ENCODE results near the gene CPXM2.

The CPXM2 gene

GRCh38 chr10:123841115-123841514 lies 50.5 kb downstream of the CPXM2 start:
- in situ Hi-C loops (cut with MboI; ENCODE audit: low sequenced_read_pairs) = no loop called here

GRCh38 chr10:123840714-123841113 lies 50.9 kb downstream of the CPXM2 start:
- H3K27me3 ChIP-seq (ENCODE audit: low read depth) = no peaks in the 10 kb centered on the region
- no peaks in the 10 kb centered on the region for H3K36me3 ChIP-seq (replicated peaks)
- H3K9me3 ChIP-seq = no peaks in the 10 kb centered on the region
- H3K4me3 ChIP-seq = no peak overlapping the region
- in situ Hi-C loops (cut with MboI; ENCODE audit: low sequenced_read_pairs) = no loop called here
- DNase-seq (ENCODE audit: low spot score in 2 of 2) = no peak
- H3K4me1 ChIP-seq = no peaks in the 10 kb centered on the region

More at GRCh38 chr10:123841115-123841514, 50.5 kb downstream of the CPXM2 start:
- Histone ChIP-seq H3K36me3 (replicated peaks) (no peaks in the 10 kb centered on the region), H3K27me3 (ENCODE audit: low read depth) (no peaks in the 10 kb centered on the region), H3K4me3 (no peak overlapping the region), H3K4me1 (no peaks in the 10 kb centered on the region), H3K9me3 (no peaks in the 10 kb centered on the region)
- no peak for DNase-seq (ENCODE audit: low spot score in 2 of 2)

GRCh38 chr10:123838596-123839310 lies 52.9 kb downstream of the CPXM2 start:
- no peaks in the 10 kb centered on the region; the same call in 1 of the 2 replicates for H3K27me3 ChIP-seq (ENCODE audit: low read depth)

GRCh38 chr10:123837756-123838155 lies 53.9 kb downstream of the CPXM2 start:
- Histone ChIP-seq H3K27me3 (ENCODE audit: low read depth) (no peaks in the 10 kb centered on the region; the same call in 1 of the 2 replicates), H3K4me3 (no peak overlapping the region), H3K9me3 (no peaks in the 10 kb centered on the region), H3K36me3 (replicated peaks) (no peaks in the 10 kb centered on the region), H3K4me1 (no peaks in the 10 kb centered on the region)
- in situ Hi-C loops (cut with MboI; ENCODE audit: low sequenced_read_pairs) = no loop called here
- no peak for DNase-seq (ENCODE audit: low spot score in 2 of 2)

More at GRCh38 chr10:123838596-123839310, 52.9 kb downstream of the CPXM2 start:
- H3K36me3 ChIP-seq (replicated peaks) = no peaks in the 10 kb centered on the region
- H3K4me1 ChIP-seq = no peaks in the 10 kb centered on the region
- in situ Hi-C loops (cut with MboI; ENCODE audit: low sequenced_read_pairs) = no loop called here
- H3K9me3 ChIP-seq = no peaks in the 10 kb centered on the region
- DNase-seq (ENCODE audit: low spot score in 2 of 2) = no peak
- no peak overlapping the region for H3K4me3 ChIP-seq

DNA sequence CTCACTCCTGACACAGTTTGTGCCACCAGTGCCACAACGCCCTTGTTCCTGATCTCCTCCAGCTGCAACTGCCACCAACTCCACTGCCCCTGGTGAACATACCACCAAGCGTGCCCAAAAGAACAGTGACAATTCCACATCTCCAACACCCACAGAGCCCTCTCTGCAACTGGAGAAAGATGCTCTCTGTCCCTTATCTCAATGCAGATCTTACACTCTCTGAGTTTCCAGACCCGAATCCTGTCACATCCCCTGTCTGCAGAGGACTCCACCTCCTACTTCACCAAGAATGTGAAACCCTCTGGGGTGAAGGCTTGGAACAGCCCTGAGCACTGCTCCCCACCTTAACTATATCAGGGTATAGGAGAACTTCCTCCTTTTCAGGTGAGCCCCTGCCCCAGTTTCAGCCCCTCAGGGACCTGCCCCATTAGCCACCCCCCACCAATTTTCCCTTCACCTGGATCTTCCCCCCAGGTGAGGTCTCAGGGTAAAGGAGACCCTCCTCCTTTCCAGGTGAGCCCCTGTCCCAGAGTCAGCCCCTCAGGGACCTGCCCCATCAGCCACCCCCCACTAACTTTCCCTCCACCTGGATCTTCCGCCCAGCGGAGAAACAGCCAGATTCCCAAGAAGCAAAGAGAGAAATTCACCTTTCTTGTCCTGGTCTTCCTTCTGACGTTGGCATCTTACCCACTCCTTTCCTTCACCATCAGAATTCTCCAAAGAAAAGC lies 55.0 kb downstream of the CPXM2 start:
- no peaks in the 10 kb centered on the region for H3K9me3 ChIP-seq
- no peak for DNase-seq (ENCODE audit: low spot score in 2 of 2)
- in situ Hi-C loops (cut with MboI; ENCODE audit: low sequenced_read_pairs) = no loop called here
- no peaks in the 10 kb centered on the region for H3K36me3 ChIP-seq (replicated peaks)
- no peak overlapping the region for H3K4me3 ChIP-seq
- no peaks in the 10 kb centered on the region for H3K4me1 ChIP-seq
- no peaks in the 10 kb centered on the region; the same call in 1 of the 2 replicates for H3K27me3 ChIP-seq (ENCODE audit: low read depth)

DNA sequence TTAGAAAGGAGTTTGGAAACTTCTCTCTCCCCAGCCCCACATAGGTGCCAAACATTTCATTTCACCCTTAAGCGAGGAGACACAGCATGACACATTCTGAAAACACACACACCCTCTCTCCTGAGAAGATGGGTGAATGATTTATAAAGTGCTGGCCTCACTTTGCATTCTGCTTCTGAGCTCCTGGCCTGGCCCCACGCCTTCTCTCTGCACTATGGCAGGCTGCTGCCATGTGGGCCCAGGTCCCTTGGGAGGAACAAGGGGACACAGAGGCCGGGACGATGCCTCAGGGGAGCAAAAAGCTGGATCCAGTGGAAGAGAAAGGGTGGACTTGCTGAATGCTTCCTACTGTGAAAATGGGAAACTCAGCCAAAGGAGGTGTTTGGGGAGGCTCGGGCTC lies 56.0 kb downstream of the CPXM2 start:
- Histone ChIP-seq H3K27me3 (ENCODE audit: low read depth) (no peaks in the 10 kb centered on the region; the same call in 1 of the 2 replicates), H3K9me3 (no peaks in the 10 kb centered on the region), H3K36me3 (replicated peaks) (no peaks in the 10 kb centered on the region), H3K4me1 (no peaks in the 10 kb centered on the region), H3K4me3 (no peak overlapping the region)
- in situ Hi-C loops (cut with MboI; ENCODE audit: low sequenced_read_pairs) = no loop called here
- no peak for DNase-seq (ENCODE audit: low spot score in 2 of 2)

DNA sequence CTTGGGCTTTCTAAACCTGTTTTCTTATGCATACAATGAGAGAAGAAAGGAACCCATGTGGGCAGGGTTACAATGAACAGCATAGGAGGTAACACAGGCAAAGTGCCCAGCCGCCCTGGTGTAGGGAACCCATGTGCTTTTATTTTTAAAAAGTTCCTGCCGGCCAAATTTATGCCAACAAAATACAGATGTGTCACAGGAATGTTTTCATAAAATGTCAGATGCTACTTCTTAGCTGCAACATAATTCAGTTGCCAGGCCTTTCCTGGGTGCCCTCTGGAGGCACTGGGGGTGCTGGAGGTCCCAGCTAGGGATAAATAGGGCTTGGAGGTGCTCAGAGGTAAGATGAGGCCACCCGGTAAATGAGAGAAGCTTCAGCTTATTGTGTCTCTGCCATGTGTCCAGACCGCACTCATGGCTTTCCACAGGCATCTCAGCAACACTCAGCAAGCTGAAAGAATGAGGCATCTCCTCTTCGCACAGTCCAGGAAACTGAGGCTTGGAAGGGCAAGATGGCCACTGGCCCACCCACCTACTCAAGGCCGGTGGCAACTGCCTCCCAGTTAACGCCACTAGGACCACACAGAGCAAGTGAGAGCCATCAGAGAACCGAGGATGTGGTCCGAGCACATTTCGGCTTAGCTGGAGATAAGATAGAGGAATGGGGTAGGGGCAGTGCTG lies 58.3 kb downstream of the CPXM2 start:
- no peaks in the 10 kb centered on the region; the same call in 1 of the 2 replicates for H3K27me3 ChIP-seq (ENCODE audit: low read depth)
- H3K9me3 ChIP-seq = no peaks in the 10 kb centered on the region
- in situ Hi-C loops (cut with MboI; ENCODE audit: low sequenced_read_pairs) = no loop called here

GRCh38 chr10:123831259-123831658 lies 60.3 kb downstream of the CPXM2 start:
- DNase-seq (ENCODE audit: low spot score in 2 of 2) = no peak
- no peaks in the 10 kb centered on the region; the same call in 1 of the 2 replicates for H3K27me3 ChIP-seq (ENCODE audit: low read depth)
- H3K36me3 ChIP-seq (replicated peaks) = no peaks in the 10 kb centered on the region
- H3K9me3 ChIP-seq = no peaks in the 10 kb centered on the region
- H3K4me1 ChIP-seq = no peaks in the 10 kb centered on the region
- H3K4me3 ChIP-seq = no peak overlapping the region
- in situ Hi-C loops (cut with MboI; ENCODE audit: low sequenced_read_pairs) = no loop called here

More for the DNA sequence above, 58.3 kb downstream of the CPXM2 start:
- no peak for DNase-seq (ENCODE audit: low spot score in 2 of 2)
- Histone ChIP-seq H3K36me3 (replicated peaks) (no peaks in the 10 kb centered on the region), H3K4me3 (no peak overlapping the region), H3K4me1 (no peaks in the 10 kb centered on the region)

GRCh38 chr10:123821136-123821535 lies 70.5 kb downstream of the CPXM2 start:
- no peaks in the 10 kb centered on the region for H3K36me3 ChIP-seq (replicated peaks)
- no peak for DNase-seq (ENCODE audit: low spot score in 2 of 2)
- in situ Hi-C loops (cut with MboI; ENCODE audit: low sequenced_read_pairs) = no loop called here
- no peaks in the 10 kb centered on the region for H3K4me1 ChIP-seq
- H3K27me3 ChIP-seq (ENCODE audit: low read depth) = no peaks in the 10 kb centered on the region
- no peak overlapping the region for H3K4me3 ChIP-seq
- H3K9me3 ChIP-seq = no peaks in the 10 kb centered on the region

GRCh38 chr10:123809632-123810031 lies 82.0 kb downstream of the CPXM2 start:
- in situ Hi-C loops (cut with MboI; ENCODE audit: low sequenced_read_pairs) = no loop called here
- no peaks in the 10 kb centered on the region for H3K4me1 ChIP-seq
- DNase-seq (ENCODE audit: low spot score in 2 of 2) = no peak
- no peak overlapping the region for H3K4me3 ChIP-seq
- no peaks in the 10 kb centered on the region for H3K36me3 ChIP-seq (replicated peaks)
- peaks cover 2% of the 10 kb centered on the region; the same call in 1 of the 2 replicates for H3K27me3 ChIP-seq (ENCODE audit: low read depth)
- no peaks in the 10 kb centered on the region for H3K9me3 ChIP-seq

DNA sequence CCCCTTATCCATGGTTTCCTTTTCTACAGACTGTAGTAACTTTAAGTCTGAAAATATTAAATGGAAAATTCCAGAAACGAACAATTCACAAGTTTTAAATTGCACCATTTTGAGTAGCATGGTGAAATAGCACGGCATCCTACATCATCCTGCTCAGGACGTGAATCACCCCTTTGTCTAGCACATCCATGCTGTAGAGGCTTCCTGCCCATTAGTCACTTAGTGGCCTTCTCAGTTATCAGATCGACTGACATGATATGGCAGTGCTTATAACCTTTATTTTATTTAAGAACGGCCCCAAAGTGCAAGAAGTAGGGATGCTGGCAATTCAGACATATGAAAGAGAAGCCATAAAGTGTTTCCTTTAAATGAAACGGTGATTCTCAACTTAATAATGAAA lies 82.7 kb downstream of the CPXM2 start:
- Histone ChIP-seq H3K9me3 (no peaks in the 10 kb centered on the region), H3K27me3 (ENCODE audit: low read depth) (peaks cover 2% of the 10 kb centered on the region; the same call in 1 of the 2 replicates), H3K4me1 (no peaks in the 10 kb centered on the region), H3K36me3 (replicated peaks) (no peaks in the 10 kb centered on the region), H3K4me3 (no peak overlapping the region)
- DNase-seq (ENCODE audit: low spot score in 2 of 2) = no peak
- in situ Hi-C loops (cut with MboI; ENCODE audit: low sequenced_read_pairs) = no loop called here

- in situ Hi-C loops (cut with MboI; ENCODE audit: low sequenced_read_pairs) = no loop called here
- H3K27me3 ChIP-seq (ENCODE audit: low read depth) = peaks cover 2% of the 10 kb centered on the region; the same call in 1 of the 2 replicates
- H3K36me3 ChIP-seq (replicated peaks) = no peaks in the 10 kb centered on the region
- H3K9me3 ChIP-seq = no peaks in the 10 kb centered on the region
- H3K4me3 ChIP-seq = no peak overlapping the region
- no peak for DNase-seq (ENCODE audit: low spot score in 2 of 2)
- H3K4me1 ChIP-seq = no peaks in the 10 kb centered on the region
Observed at GRCh38 chr10:123808286-123808685, 83.3 kb downstream of the CPXM2 start.

DNA sequence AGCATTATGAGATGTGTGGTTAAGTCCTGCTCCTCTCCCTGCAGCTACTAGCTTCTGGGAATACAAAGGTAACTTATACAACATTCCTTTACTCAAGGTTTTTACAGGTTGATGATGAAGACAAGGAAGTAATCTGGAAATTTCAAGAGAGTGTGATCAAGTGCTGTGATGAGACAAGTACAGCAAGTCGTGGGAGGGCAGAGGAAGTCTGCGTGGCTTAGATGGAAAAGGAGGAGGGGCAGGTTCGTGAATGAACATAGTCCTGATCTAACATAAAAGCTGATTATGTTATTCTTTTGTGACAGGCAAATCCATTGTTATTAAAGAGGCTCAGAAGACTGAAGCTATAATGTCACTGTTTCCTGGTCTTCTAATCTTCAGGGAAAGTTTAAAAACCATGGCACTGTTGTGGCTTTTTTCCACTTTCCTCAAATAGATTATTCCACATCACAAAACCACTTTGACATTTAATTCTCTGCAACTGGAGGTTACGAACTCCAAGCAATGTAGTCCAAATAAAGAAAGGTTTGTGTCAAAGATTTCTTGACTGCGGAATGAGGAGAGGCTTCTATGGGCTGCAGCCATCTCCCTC lies 84.1 kb downstream of the CPXM2 start:
- Histone ChIP-seq H3K4me1 (no peaks in the 10 kb centered on the region), H3K9me3 (no peaks in the 10 kb centered on the region), H3K4me3 (no peak overlapping the region), H3K27me3 (ENCODE audit: low read depth) (peaks cover 2% of the 10 kb centered on the region; the same call in 1 of the 2 replicates), H3K36me3 (replicated peaks) (no peaks in the 10 kb centered on the region)
- in situ Hi-C loops (cut with MboI; ENCODE audit: low sequenced_read_pairs) = no loop called here
- DNase-seq (ENCODE audit: low spot score in 2 of 2) = peak; percentile 10 to 17

Measured in HAP-1 (cell line).